Bronchial epithelial cell (primary cell): ENCODE data around the gene TMEM203. TPM values are rescaled to one million over a fixed set of nuclear protein-coding genes. Genes with fewer than 3 reads are reported as not detected.

Source experiments
- DNase-seq: peaks from one replicate; pipeline ENCODE4 v3.0.0-alpha.2; 2010; ENCODE audit warnings: low read depth
- FAIRE-seq: peaks from 2 replicates; lab custom pipeline; 2011; peaks lifted over from hg19 to GRCh38; lab: Jason Lieb, UNC
- H3K27me3 ChIP-seq: 2 replicates; pipeline ENCODE4 v1.5.1; 2011; ENCODE audit warnings: low read length; ENCODE audit not compliant: control insufficient read depth, insufficient read depth
- H3K36me3 ChIP-seq: 2 replicates; pipeline ENCODE4 v1.5.1; 2011; ENCODE audit warnings: low read length; ENCODE audit not compliant: control insufficient read depth, insufficient read depth
- H3K4me3 ChIP-seq: 2 replicates; pipeline ENCODE4 v1.5.1; 2011; ENCODE audit warnings: mild to moderate bottlenecking, low read depth, low read length, control low read depth
- total RNA-seq: library from RNA; depleted of rRNA; stranded (reverse); fragments of >200 nt; gene quantifications from 2 replicates; pipeline ENCODE4 v1.2.1, GENCODE V29; 2014
- TF ChIP-seq, protein P1 (sequence below): IDR thresholded peaks from 2 replicates; pipeline ENCODE4 v1.5.1; 2011; ENCODE audit warnings: mild to moderate bottlenecking, moderate library complexity, low read length, control low read depth, inconsistent platforms; ENCODE audit not compliant: insufficient read depth, severe bottlenecking

Gene TMEM203
- total RNA-seq, 1 donor from 2014 or later = 39.2 TPM

DNA sequence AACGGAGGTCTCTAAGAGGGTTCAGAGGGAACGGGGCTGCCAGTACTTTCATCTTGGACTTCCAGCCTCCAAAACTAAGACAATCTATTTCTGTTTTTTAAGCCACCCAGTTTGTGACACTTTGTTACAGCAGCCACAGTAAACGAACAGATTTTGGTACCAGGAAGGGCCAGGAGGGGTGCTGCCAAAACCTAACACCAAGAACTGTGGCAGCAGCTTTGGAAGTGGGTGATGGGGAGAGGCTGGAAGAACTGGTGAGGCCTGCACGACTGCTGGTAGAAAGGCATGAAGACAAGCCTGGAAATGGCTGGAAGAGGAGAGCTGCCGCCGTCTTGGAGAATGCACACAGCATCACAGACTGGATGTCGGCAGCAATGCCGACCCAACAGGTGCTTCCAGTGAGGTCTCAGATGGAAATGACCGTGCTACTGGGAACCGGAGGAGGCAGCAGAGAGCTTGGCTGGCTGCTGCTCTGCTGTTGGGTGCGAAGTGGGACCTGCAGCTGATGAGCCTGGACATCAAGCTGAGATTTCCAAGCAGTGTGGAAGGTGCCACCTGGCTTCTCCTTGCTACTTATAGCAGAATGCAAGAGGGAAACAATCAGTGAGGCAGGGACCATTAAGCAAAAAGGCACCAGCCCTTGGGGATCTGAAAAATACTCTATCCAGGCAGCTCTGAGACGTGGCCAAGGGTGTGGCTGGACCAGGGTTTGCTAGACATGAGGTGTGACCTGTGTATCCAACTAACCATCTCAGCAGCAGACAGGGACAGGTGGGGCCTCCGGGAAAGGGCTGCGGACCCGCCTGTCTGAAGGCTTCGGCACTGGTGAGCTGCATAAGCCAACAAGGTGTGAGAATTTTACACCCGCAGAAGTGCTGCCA is 28.9 kb downstream of the TMEM203 start:
- DNase-seq (peak; percentile 37), FAIRE-seq (no peak)
- TF ChIP-seq, protein P1, sequence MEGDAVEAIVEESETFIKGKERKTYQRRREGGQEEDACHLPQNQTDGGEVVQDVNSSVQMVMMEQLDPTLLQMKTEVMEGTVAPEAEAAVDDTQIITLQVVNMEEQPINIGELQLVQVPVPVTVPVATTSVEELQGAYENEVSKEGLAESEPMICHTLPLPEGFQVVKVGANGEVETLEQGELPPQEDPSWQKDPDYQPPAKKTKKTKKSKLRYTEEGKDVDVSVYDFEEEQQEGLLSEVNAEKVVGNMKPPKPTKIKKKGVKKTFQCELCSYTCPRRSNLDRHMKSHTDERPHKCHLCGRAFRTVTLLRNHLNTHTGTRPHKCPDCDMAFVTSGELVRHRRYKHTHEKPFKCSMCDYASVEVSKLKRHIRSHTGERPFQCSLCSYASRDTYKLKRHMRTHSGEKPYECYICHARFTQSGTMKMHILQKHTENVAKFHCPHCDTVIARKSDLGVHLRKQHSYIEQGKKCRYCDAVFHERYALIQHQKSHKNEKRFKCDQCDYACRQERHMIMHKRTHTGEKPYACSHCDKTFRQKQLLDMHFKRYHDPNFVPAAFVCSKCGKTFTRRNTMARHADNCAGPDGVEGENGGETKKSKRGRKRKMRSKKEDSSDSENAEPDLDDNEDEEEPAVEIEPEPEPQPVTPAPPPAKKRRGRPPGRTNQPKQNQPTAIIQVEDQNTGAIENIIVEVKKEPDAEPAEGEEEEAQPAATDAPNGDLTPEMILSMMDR = peak; percentile 88
- no peak overlapping the region for H3K4me3 ChIP-seq
- peaks cover 14% of the 10 kb centered on the region for H3K27me3 ChIP-seq
- H3K36me3 ChIP-seq = peaks cover 12% of the 10 kb centered on the region

DNA sequence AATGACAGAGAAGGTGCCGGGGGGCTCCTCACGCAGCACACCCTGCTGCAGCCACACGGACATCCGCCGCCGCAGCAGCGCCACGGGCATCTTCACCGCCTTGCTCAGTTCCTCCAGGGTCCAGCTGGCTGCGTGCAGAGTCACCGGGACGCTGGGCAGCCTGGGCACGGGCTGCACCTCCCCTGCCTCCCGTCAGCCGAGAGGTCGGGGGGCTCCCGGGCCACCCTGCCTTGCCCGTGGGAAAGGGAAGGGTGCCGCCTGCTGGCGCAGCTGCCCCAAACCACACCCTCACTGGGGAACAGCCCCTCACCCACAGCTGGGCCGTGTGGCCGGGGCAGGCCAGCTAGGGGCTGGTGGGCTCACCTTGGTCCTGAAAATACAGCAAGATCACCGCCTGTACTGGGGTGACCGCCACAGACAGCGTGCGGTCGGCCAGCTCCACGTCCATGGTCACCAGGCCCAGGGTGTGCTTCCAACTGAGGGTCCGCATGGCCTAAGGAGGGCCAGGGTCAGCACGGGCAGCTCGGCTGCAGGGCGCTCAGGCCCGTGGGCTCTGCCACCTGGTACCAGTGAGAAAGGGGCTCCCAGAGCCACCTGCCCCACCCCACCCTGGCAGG is 30.0 kb downstream of the TMEM203 start:
- Histone ChIP-seq H3K4me3 (no peak overlapping the region), H3K36me3 (peaks cover 3% of the 10 kb centered on the region), H3K27me3 (peaks cover 18% of the 10 kb centered on the region)
- FAIRE-seq = no peak
- TF ChIP-seq, protein P1 = peak; percentile 25
- DNase-seq = no peak

DNA sequence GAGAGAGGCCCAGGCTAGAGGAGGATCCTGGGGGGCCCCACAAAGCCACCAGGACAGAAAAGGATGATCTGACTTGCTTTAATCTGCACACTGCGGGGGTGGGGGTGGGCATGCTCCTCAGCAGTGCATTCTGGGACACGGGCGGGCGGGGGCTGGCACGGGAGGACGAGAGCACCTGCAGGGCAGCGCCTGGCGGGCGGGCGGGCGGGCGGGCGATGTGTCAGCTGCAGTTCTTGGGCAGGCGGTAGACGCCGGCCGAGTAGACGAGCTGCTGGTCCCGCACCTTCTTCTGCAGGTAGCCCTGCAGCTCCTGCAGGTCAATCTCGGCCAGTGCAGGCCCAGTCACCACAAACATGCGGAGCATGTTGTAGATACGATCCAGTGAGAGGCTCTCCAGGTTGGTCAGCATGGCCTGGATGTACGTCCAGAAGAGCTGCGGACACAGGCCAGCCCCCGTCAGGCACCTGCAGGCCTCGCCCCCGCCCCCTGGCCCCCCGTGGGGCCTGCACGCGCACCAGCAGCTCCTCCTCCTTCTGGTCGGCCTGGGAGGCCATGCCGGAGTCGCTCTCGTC is 30.6 kb downstream of the TMEM203 start:
- Histone ChIP-seq H3K36me3 (peaks cover under 1% of the 10 kb centered on the region), H3K27me3 (peaks cover 22% of the 10 kb centered on the region), H3K4me3 (no peak overlapping the region)
- DNase-seq (no peak), FAIRE-seq (no peak)
- TF ChIP-seq, protein P1 = no peak

DNA sequence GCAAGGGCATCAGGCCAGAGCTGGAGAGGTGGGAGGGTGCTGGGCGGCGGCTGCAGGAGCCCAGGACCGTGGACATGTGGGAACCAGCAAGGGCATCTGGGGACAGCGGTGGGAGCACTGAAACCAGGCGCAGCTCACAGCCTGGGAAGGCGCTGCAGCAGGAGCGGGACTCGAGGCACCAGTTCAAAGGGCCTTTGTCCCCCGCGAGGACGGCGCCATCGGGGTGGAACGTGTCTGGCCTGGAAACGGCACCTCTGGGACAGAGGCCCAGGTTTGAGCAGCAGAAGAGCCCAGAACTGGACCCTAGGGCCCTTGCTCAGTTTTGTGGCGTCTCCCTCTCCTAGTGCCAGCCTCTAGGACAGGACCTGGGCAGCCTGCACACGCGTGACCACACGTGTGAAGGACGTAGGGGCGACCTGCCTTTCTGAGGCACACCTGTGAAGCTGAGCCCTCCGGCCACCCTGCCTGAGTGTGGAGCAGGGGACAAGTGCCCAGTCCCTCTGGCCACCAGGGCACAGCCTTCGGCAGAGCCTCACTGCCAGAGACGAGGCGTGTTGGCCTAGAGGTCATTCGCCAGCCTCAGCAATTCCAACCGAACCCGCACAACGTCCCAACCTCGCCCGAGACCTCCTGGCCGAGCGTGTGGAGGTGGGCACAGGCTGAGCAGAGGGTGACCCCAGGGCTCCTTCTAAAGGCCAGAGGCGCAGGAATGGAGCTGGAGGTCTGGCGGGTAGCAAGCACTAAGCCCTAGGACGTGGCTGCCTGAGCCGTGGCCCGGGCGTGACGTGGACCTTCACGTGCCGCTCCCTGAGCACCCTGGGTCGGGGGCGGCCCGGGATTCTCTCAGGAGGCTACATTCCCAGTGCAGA is 31.4 kb downstream of the TMEM203 start:
- H3K27me3 ChIP-seq = peaks cover 22% of the 10 kb centered on the region
- FAIRE-seq = no peak

More for the DNA sequence above, 31.4 kb downstream of the TMEM203 start:
- no peak overlapping the region for H3K4me3 ChIP-seq
- DNase-seq = no peak
- TF ChIP-seq, protein P1 = no peak
- H3K36me3 ChIP-seq = no peaks in the 10 kb centered on the region
